Anterior cingulate cortex (tissue), 58 donors: ENCODE results near the gene VAPB.

Source experiments
- DNase-seq, 58 donors: peaks; one replicate each; lab custom pipeline; 2025; lab: John Stamatoyannopoulos, UW

VAPB gene

DNA sequence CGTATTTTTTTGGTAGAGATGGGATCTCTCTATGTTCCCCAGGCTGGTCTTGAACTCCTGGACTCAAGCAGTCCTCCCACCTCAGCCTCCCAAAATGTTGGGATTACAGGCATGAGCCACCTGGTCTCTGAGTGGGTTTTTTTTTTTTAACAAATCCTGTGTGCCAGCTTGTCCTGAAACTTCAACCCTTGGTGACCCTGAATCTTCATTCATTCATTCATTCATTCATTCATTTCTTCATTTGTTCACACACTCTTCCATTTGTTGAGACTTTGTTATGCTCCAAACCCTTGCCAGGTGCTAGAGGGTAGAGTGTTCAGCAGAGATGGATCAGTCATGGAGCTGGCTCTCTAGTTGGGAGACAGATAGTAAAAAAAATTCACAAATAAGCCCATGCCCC lies 12.0 kb upstream of the VAPB start:
- DNase-seq = no peak

DNA sequence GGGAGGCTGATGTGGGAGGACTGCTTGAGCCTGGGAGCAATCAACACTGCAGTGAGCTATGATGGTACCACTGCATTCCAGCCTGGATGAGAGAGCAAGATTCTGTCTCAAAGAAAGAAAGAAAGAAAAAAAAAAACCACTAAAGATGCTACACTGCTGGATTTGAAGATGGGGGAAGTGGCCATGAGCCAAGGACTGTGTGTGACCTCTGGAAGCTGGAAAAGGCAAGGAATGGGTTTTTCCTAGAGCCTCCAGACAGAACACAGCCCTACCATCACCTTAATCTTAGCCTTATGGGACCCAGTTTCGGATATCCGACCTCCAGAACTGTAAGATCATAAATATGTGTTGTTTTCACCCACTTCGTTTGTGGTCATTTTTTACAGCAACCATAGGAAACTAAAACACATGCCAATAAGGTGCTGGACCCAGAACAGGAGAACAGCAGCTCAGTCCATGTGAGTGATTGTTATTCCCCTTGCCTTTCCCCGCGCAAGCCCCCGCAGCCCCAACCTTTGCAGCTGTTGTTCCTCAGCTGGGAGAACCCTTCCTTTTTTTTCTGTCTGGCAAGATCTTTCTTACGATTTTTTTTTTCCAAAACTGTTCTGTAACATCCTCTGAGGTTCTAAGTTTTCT lies 11.1 kb upstream of the VAPB start:
- DNase-seq = no peak

DNA sequence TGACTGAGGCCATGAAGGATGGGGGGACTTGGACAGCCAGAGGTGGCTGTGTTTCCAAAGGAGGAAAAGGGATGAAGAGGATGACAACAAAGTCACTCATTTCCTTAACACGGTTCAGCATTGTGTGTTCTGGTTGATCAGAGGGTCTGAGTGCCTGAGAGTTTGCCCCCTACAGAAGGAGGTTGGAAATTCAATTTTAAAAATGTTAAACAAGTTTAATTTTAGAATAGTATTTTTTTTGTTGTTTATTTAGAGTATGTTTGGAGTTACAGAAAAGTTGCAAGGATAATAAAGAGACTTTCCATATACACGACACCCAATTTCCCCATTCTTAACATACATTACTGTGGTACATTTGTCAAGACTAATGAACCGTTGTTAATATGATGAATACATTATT lies 10.3 kb upstream of the VAPB start:
- DNase-seq = no peak

DNA sequence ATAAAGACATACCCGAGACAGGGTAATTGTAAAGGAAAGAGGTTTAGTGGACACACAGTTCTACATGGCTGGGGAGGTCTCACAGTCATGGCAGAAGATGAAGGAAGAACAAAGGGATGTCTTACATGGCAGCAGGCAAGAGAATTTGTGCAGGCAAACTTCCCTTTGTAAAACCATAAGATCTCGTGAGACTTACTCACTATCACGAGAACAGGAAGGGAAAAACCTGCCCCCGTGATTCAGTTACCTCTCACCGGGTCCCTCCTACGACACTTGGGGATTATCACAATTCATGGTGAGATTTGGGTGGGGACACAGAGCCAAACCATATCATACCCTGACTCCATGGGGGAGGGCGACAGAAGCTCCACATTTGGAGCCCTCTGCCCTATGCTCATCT lies 7.4 kb upstream of the VAPB start:
- DNase-seq = no peak

DNA sequence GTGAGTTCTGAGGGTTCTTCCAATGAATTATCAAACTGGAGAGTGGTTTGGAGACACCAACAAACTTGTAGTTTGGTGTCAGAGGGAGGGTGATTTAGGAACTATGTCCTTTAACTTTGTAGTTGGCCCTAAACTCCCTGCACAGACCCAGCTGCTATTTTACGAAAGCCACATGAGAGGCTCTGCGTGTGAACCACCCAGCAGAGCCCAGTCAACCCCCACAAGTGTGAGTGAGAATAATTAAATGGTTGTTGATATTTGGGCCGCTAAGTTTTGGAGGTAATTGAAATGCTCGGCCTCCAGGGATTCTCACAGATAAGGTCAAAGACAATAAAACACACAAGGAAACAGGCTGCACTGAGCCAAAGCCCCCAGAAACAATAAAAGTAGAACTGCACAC lies 6.9 kb upstream of the VAPB start:
- DNase-seq = no peak

DNA sequence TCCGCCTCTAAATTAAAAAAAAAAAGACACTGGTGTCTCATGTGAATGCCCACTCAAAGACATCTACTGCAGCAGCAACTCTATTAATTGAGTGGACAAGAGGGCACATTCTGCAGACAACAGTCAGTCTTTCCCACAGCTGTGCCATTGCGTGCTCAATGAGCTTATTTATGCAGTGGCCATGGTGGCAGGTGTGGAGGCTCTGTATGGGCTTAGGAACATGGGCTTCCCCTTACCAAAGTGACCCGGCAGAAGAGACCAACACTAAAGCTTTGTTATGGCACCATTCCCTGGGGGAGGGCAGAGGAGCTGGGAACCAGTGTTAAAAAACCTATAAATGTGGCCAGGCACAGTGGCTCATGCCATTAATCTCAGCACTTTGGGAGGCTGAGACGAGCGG lies 4.2 kb upstream of the VAPB start:
- no peak for DNase-seq

DNA sequence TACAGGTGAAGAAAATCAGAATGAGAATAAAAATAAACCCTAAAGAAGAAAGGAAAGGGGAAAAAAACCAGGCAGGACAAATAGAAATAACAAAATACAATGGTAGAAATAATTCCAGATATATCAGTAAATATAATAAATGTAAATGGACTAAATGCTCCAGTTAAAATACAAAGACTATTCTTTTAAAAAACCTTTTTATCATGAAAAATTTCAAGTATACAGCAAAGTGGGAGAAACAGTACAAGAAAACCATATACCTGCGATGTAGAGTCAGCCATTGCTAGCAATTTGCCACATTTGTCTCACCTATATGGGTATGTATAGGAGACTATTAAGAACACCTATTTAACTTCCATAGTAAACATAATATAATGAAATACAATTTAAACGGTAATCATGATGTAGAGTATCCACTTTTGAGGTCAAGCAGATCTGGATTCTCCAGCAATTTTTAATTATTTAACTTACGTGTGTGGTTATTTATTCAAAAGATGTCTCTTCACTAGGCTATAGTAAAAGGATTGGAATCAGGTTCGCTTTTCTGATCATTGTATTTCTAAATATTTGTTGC lies 914 bp upstream of the VAPB start:
- no peak for DNase-seq

DNA sequence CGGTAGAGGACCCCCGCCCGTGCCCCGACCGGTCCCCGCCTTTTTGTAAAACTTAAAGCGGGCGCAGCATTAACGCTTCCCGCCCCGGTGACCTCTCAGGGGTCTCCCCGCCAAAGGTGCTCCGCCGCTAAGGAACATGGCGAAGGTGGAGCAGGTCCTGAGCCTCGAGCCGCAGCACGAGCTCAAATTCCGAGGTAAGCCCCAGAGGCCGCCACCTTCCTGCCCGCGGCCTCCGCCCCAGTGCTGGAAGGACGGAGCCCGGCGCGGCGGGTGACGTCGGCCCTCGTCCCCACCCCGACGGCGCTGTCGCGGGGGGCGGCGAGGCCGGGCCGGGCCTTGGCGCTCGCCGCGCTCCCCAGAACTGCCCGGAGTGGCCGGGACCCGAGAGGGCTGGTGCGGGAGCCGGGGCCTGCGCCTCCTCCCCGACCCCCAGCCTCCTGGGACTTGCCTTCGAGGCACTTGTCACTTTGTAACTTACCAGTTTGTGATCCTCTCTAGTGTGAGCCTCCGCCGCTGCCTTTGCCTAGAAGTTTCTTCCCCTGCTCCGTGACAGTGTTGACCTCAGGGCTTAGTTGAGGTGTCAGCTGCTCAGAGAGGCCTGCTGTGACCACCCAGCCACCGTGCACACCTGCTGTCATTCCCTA lies 417 bp downstream of the VAPB start:
- DNase-seq = peak in 11 of 58 donors; percentile 19 to 67 (median 39)

DNA sequence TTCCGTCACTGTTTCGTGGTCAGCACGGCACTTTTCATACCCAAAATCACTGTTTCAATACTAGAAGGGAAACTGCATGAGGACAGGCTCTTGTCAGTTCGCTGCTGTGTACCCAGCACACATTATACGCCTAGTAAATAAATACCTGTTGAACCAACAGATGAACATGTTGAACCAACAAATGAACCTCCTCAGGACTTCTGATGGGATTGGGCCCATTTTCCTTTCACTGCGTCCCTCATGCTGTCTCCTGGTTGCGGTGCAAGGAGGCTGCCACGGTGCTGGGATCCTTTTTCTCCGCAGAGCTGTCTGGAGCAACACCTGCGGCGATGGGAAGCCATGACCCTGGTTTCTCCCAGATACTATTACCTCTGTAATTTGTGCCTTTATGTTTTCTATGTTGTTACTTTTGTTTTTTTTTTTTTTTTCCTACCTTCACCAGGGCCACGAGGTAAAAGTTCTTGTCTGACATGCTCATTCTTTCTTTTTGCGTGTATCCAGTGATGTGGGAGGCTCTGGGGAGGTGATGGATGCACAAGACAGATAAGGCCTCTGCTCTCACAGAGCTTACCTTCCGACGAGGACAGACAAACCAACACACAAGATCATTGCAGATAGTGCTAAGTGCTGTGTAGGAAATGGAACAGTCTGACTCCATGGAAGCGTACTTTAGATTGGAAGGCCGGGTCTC lies 1.1 kb downstream of the VAPB start:
- DNase-seq = no peak

DNA sequence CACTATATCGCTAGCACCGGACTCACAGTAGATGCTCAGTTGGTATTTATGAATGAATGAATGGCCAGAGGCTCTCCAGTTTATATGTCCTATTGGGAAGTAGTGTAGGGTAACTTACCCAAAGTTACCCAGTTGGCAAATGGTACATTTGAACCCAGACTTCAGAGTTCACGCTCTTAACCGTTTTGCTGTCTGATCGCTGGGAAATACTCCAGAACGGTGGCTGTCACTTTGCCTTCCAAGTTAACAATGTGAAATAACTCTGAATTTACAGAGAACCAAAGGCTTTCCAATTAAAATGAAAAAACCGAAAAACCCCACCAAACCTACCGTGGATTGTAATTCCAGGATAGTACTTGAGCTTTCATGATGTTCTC lies 1.6 kb downstream of the VAPB start:
- no peak for DNase-seq

DNA sequence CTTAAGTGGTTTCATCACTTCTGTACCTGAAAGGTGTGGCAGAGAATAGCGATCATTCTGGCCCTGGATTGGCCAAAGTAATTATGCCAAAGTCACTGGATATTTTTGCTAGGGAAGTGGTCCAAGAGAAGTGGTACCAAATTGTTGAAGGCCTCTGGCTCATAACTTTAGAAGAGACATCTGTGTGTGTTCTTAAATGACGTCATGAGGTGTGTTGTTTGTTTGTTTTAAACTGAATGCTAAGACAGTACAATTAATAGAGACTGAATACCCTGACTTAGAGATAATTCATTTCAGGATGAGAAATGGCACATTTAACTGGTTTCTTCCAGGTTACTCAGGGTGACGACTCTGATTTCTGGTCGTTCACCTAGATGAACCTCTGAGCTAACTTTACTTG lies 3.3 kb downstream of the VAPB start:
- no peak for DNase-seq

DNA sequence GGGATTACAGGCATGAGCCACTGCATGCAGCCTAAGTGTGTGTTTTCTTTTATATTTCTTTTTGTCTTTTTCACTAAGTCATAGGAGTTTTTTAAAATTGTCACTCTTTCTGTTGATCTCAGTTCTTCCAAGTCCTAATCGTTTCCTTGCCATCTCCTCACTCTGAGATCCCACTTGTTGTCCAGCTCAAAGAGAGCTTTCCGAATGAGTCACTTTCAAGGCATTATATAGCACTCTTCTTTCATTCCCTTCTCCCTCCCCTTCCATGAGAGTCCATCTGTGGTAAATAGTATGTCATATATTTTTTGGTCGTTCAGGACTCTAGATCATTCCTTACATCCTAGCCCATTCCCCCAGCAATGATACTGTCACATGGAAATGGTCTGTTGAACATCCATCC lies 4.3 kb downstream of the VAPB start:
- no peak for DNase-seq

DNA sequence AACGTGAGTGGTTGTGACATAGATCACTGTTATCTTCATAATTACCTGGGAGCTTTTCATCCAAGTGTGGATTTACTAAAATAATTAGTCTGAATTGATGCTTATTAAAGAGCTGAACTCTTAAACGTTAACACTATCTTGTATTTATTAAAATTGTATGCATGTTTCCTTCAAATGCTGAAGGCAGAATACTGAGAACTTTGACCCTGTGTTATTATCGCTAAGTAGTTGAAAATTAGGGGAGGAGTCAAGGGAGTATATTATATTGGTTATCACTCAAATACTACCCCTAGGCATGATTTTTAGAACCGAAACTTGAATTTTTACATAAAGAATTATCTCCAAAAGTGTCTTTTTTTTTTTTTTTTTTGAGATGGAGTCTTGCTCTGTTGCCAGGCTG lies 5.8 kb downstream of the VAPB start:
- DNase-seq = no peak

DNA sequence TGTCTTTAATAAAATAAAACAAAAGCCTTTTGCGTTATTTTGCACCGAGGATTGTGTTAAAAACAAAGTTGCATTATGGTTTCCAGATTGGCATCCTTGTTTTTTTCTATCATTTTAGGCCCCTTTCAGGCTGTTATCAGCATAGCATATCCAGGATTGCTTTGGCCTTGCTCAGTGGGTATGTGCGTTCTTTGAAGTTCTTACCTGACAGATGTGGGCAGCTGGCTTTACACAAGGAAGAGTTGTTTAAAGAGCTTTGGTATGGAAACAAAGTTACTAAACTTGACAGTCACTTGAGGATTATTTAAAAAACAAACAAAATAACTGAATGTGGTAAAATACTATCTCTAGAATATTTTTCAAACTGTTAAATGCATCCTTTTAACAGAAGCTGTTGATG lies 6.6 kb downstream of the VAPB start:
- DNase-seq = no peak

DNA sequence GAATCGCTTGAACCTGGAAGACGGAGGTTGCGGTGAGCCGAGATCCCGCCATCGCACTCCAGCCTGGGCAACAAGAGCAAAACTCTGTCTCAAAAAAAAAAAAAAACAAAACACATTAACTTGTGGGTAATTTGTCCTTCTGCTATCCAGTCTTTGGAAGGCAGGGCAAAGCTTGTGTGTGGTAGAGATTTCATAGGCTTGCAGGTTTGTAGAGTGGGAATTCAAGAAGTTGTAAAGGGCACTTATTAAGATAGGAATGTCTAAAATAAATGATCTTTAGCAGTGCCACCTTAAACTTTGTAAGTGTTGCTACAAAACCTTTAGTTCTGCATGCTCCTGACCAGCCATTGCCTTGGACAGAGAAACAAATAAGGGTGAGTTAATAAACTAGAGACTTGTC lies 8.4 kb downstream of the VAPB start:
- DNase-seq = no peak

DNA sequence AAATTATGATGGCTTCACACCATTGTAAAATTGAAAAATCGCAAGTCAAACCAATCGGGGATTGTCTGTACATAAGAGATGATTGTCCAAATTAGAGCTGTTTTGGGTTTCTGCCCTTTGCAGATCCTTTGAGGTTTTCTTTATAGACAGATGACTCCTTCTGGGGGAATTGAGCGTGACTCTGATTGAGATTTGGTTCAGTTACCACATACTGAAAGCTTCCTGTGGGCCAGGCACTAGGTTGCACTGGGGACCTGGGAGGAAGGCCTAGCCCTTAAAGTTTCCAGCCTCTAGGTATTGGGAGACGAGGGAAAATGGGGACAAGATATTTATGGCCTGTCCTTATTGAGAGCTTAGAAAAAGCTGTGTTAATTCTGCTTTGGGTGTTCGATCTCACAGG lies 9.2 kb downstream of the VAPB start:
- DNase-seq = no peak

DNA sequence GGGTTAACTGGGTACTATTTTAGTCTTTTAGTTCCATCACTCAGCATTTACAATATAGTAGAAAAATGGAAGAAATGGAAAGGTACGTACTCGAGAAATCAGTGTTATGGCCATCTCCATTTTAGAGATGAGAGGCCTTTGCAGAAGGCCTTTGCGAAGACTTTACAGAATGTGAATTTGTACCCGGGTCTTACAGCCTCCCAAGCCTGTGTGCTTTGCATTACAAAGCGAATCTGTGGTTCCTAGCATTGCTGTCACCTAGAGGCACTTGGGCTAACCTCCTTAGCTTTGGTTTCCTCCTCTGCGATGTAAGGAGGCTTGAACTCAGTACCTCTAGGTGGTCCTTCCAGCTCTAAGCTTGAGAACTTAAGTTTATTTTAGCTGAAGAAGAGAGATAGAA lies 10.9 kb downstream of the VAPB start:
- DNase-seq = no peak

DNA sequence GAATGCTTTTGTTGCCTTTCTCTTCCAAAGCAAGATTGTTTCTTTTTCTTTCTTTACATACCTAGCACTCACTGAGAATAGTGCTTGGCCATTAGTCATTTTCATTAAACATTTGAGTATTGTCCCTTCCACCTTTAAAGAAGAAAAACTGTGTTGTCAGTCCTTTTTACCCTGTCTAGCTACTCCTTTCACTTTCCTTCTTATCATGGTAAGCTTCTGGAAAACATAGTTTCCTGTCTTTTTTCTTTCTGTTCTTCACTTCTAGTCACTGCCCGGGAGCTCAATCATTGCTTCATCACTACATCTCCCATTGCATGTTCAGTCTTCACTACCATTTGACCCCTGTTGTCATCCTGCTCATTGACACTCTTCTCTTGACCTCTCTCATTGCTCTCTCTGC lies 12.1 kb downstream of the VAPB start:
- DNase-seq = no peak

DNA sequence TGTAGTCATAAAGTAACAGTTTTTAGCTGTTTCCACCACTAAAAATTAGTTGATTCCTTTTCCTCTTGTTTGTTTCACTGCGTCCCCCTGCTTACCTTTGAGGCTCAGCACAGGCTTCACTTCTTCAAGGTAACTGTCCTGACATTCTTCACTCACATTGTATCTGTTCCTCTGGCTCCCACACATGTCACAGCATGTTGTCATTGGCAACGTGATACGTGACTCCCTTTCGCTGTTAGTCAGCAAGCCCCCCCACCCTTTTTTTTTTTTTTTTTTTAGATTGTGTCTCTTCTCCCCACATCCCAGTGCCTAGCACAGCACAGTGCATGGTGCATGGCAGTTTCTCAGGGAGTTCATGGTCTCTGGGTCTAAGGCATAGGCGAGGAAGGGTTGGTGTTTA lies 13.3 kb downstream of the VAPB start:
- DNase-seq = no peak

DNA sequence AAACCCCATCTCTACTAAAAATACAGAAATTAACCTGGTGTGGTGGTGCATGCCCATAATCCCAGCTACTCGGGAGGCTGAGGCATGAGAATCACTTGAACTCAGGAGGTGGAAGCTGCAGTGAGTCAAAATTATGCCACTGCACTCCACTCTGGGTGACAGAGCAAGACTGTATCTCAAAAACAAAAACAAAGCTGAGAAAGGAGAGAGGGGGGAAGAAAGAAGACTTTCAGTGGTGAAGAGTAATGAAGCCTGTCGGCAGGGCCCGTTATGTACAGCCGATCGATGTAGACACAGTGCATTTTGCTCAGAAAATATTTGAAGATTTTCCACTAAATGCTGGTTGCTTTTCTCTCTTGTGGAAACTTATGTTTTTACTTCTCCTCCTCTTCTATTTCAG lies 13.8 kb downstream of the VAPB start:
- no peak for DNase-seq

DNA sequence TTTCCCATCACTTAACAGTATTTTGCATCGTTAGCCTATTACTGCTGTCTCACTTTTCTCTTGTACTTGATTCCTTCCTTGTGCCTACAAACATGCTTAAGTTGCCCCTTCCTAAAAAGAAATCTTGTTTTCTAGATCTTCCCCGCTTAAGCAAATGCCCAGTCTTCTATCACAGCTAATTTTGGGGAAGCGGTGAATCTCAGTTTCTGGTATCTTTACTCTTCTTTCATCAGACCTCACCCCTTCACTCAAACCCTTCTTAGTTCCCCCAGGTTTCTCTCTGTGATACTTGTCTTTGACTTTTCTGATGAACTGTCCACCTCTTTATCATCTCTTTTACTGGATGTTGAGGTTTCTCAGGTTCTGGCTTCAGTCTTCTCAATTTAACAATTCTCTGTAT lies 14.2 kb downstream of the VAPB start:
- no peak for DNase-seq
